DMS 273 treated with DMSO at 0.1 percent for 48 hours (cell line): ENCODE data around the gene SOCS1.
"Not testable (repeated sequence)": the region's sequence is repeated elsewhere in the genome, so short reads cannot be mapped to it uniquely, and the experiment has no call there.

Experiments
- DNase-seq: peaks from one replicate; lab custom pipeline; 2025; lab: John Stamatoyannopoulos, UW

The SOCS1 gene

GRCh38 chr16:11224894-11225676 is 30.9 kb downstream of the SOCS1 start:
- no peak for DNase-seq

GRCh38 chr16:11224096-11224893 is 31.7 kb downstream of the SOCS1 start:
- DNase-seq: no peak

GRCh38 chr16:11220507-11220906 is 35.5 kb downstream of the SOCS1 start:
- DNase-seq: not testable (repeated sequence)

- DNase-seq: no peak
These were observed 36.8 kb downstream of the SOCS1 start for GRCh38 chr16:11219178-11219577.

GRCh38 chr16:11218604-11218962 is 37.4 kb downstream of the SOCS1 start:
- DNase-seq: no peak

GRCh38 chr16:11217651-11218603 is 38.1 kb downstream of the SOCS1 start:
- DNase-seq: no peak

- DNase-seq: no peak
These were observed 40.0 kb downstream of the SOCS1 start for GRCh38 chr16:11215935-11216556.

GRCh38 chr16:11213799-11214198 is 42.2 kb downstream of the SOCS1 start:
- no peak for DNase-seq

GRCh38 chr16:11213373-11213772 is 42.6 kb downstream of the SOCS1 start:
- DNase-seq: no peak

- no peak for DNase-seq
These were observed 43.2 kb downstream of the SOCS1 start for GRCh38 chr16:11212798-11213196.

- DNase-seq: no peak
These were observed 43.8 kb downstream of the SOCS1 start for GRCh38 chr16:11211977-11212797.

- no peak for DNase-seq
These were observed 44.7 kb downstream of the SOCS1 start for GRCh38 chr16:11211061-11211976.

- no peak for DNase-seq
These were observed 45.7 kb downstream of the SOCS1 start for GRCh38 chr16:11210260-11210659.

GRCh38 chr16:11208916-11209665 is 46.9 kb downstream of the SOCS1 start:
- no peak for DNase-seq

- DNase-seq: no peak
These were observed 48.4 kb downstream of the SOCS1 start for GRCh38 chr16:11207646-11208045.

- no peak for DNase-seq
These were observed 50.0 kb downstream of the SOCS1 start for GRCh38 chr16:11205754-11206581.

GRCh38 chr16:11205065-11205699 is 50.8 kb downstream of the SOCS1 start:
- DNase-seq: no peak
